CD8-positive, alpha-beta memory T cell (primary cell): ENCODE results near the gene UBALD2. TPM values are rescaled to one million over a fixed set of nuclear protein-coding genes. Genes with fewer than 3 reads are reported as not detected.

ENCODE experiments used
- CTCF ChIA-PET: fragments of 350-600 bp; sonication (Branson Sonifier 250); formaldehyde crosslinking; loops from one replicate; lab custom pipeline; 2021; ENCODE audit warnings: antibody characterized with exemption; lab: Charles Lee
- POLR2A ChIA-PET: fragments of 350-600 bp; sonication (Branson Sonifier 250); formaldehyde crosslinking; loops from one replicate; lab custom pipeline; 2021; ENCODE audit warnings: antibody characterized with exemption; lab: Charles Lee
- DNase-seq, 5 donors: peaks; one replicate each; pipeline versions ENCODE4 v3.0.0 to v3.0.0-alpha.2; 2020 to 2022; ENCODE audit warnings: mixed read lengths in 1 of 5
- H3K27ac ChIP-seq: one replicate; pipeline ENCODE4 v1.7.0; 2013; ENCODE audit warnings: low read depth, mild to moderate bottlenecking, low read length, moderate library complexity
- H3K27me3 ChIP-seq: 2 replicates; pipeline ENCODE4 v1.7.0; 2013; ENCODE audit warnings: low read length, mild to moderate bottlenecking; ENCODE audit not compliant: insufficient read depth, poor library complexity, severe bottlenecking
- H3K36me3 ChIP-seq: 2 replicates; pipeline ENCODE4 v1.7.0; 2013; ENCODE audit warnings: mild to moderate bottlenecking, low read length, moderate library complexity; ENCODE audit not compliant: insufficient read depth
- H3K4me1 ChIP-seq: 2 replicates; pipeline ENCODE4 v1.7.0; 2013; ENCODE audit warnings: mild to moderate bottlenecking, low read length, moderate library complexity; ENCODE audit not compliant: insufficient read depth
- H3K4me3 ChIP-seq: 2 replicates; pipeline ENCODE4 v1.7.0; 2013; ENCODE audit warnings: mild to moderate bottlenecking, low read length
- H3K9me3 ChIP-seq: 2 replicates; pipeline ENCODE4 v1.7.0; 2013; ENCODE audit warnings: mild to moderate bottlenecking, low read length
- H3K27ac Mint-ChIP-seq, 8 donors: one replicate each; pipeline ENCODE4 v1.8.0; 2020 to 2021; ENCODE audit warnings: mixed read lengths in 8 of 8, mild to moderate bottlenecking in 6 of 8, inconsistent platforms in 3 of 8, moderate library complexity in 3 of 8
- H3K27me3 Mint-ChIP-seq, 2 donors: one replicate each; pipeline ENCODE4 v1.8.0; 2020 to 2021; ENCODE audit warnings: mixed read lengths in 2 of 2, mild to moderate bottlenecking in 1 of 2, moderate library complexity in 1 of 2
- H3K36me3 Mint-ChIP-seq, 3 donors: one replicate each; pipeline ENCODE4 v1.8.0; 2020 to 2021; ENCODE audit warnings: mixed read lengths in 3 of 3, inconsistent platforms in 1 of 3, mild to moderate bottlenecking in 1 of 3
- H3K4me1 Mint-ChIP-seq, 3 donors: one replicate each; pipeline ENCODE4 v1.8.0; 2020 to 2021; ENCODE audit warnings: mixed read lengths in 3 of 3, inconsistent platforms in 1 of 3, mild to moderate bottlenecking in 1 of 3
- H3K4me3 Mint-ChIP-seq, 7 donors: one replicate each; pipeline ENCODE4 v1.8.0; 2020 to 2021; ENCODE audit warnings: mixed read lengths in 7 of 7, mild to moderate bottlenecking in 6 of 7, moderate library complexity in 4 of 7, inconsistent platforms in 2 of 7
- H3K9me3 Mint-ChIP-seq, 5 donors: one replicate each; pipeline ENCODE4 v1.8.0; 2020 to 2022; ENCODE audit warnings: mixed read lengths in 5 of 5, mild to moderate bottlenecking in 3 of 5, moderate library complexity in 2 of 5, inconsistent platforms in 1 of 5
- polyA plus RNA-seq: library from polyadenylated mRNA; unstranded; fragments of 300-500 nt; fragmentation: Illumina TruSeq; gene quantifications from one replicate; pipeline ENCODE4 v1.2.3, GENCODE V29; 2021
- total RNA-seq, 2 experiments: library from RNA; stranded (reverse); gene quantifications; one replicate each; pipeline ENCODE4 v1.2.3, GENCODE V29; 2021

UBALD2 gene
- total and polyA plus RNA-seq, 3 experiments from 2014 or later = 8.7 to 133 (median 125) TPM

DNA sequence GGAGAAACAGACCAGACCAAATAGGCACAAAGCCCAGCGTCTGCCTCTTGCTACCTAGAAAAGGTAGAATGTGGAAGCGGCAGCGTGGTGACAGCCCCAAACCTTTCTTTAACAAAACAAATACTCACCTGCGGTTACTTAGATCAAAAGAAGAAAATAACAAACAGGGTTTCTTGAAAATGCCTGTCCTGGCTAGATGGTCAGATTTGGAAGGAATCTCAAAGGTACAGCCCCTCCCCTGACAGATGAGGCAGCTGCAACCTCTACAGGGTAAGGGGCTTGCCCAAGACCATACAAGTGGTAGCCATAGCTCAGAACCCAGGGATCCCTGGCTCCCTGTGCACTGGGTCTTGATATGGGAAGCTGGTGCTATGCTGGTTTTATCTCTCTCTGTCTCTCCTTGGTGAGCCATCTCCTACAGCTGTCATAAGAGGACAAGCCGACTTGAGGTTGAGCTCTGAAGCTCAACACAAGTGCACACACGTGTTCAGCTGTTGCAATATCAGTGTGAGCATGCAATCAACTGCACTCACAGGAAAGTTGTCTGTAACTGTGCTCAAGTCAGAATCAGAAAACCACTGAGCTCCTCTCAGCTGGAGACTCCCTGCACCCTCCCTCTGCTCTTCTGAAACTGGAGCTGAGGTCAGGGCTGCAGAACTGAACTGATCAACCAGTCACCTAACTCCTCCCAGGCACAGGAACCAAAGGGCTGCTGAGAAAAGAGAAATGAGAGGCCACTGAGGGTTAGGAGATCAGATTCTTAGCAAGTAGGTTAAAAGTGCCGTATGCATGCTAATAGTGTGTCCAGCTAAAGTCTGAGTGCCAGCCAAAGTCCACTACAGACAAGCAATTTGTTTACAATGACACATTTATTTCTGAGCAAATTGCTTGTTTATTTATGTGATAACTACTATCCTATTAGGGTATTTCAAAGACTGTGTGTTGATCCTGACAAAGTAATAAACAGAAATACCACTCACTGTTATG lies 18.8 kb upstream of the UBALD2 start:
- Mint-ChIP-seq H3K9me3 (no peaks in the 10 kb centered on the region), H3K4me3 (peak overlapping the region; percentile 14 to 74 (median 59)), H3K4me1 (peaks cover 22 to 57% (median 47%) of the 10 kb centered on the region in 3 donors), H3K36me3 (no peaks in the 10 kb centered on the region), H3K27ac (peak overlapping the region; percentile 37 to 95 (median 80)), H3K27me3 (peaks cover 0 to under 1% of the 10 kb centered on the region in 2 donors)
- no peaks in the 10 kb centered on the region for H3K27me3 ChIP-seq
- no peaks in the 10 kb centered on the region for H3K36me3 ChIP-seq
- DNase-seq = peak in 2 of 5 donors; percentile 44 to 60
- POLR2A ChIA-PET = interaction anchor here (0.8 to 4.2 kb wide), 8 partner anchors 9 to 101 kb away, joined by 3 to 29 read pairs (median 6); partner anchors contain the start of gene UBALD2
- no peaks in the 10 kb centered on the region for H3K9me3 ChIP-seq
- H3K27ac ChIP-seq = peak overlapping the region; percentile 19
- H3K4me1 ChIP-seq = peaks cover 58% of the 10 kb centered on the region
- CTCF ChIA-PET = interaction anchor here (0.8 to 2.8 kb wide), 18 partner anchors 8 to 152 kb away, joined by 3 to 15 read pairs (median 4); partner anchors contain the start of gene UBALD2
- H3K4me3 ChIP-seq = peak overlapping the region; percentile 54

DNA sequence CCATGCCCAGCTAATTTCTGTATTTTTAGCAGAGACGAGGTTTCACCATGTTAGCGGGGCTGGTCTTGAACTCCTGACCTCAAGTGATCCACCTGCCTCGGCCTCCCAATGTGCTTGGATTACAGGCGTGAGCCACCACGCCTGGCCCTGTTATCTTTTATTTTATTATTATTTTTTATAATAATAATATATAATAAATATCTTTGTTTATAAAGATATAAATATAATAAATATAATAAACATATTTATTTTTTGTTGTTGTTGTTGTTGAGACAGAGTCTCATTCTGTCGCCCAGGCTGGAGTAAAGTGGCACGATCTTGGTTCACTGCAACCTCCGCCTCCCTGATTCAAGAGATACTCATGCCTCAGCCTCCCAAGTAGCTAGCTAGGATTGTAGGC lies 17.8 kb upstream of the UBALD2 start:
- H3K36me3 ChIP-seq = no peaks in the 10 kb centered on the region
- H3K9me3 Mint-ChIP-seq = no peaks in the 10 kb centered on the region
- no peaks in the 10 kb centered on the region for H3K27me3 ChIP-seq
- peaks cover 0 to 1% of the 10 kb centered on the region in 2 donors for H3K27me3 Mint-ChIP-seq
- H3K4me3 ChIP-seq = no peak overlapping the region
- peak overlapping the region in 4 of 8 donors; percentile 4 to 62 (median 44) for H3K27ac Mint-ChIP-seq
- H3K36me3 Mint-ChIP-seq = no peaks in the 10 kb centered on the region
- no peaks in the 10 kb centered on the region for H3K9me3 ChIP-seq
- ChIA-PET CTCF (interaction anchor here (0.9 to 2.8 kb wide), 7 partner anchors 9 to 151 kb away, joined by 3 to 15 read pairs (median 7); no protein-coding TSS in a partner anchor), POLR2A (interaction anchor here (3.4 kb wide), 1 partner anchor 21 kb away, joined by 27 read pairs; no protein-coding TSS in a partner anchor)
- peaks cover 30 to 57% (median 52%) of the 10 kb centered on the region in 3 donors for H3K4me1 Mint-ChIP-seq
- no peak for DNase-seq
- H3K4me3 Mint-ChIP-seq = no peak overlapping the region
- peaks cover 58% of the 10 kb centered on the region for H3K4me1 ChIP-seq
- H3K27ac ChIP-seq = no peak overlapping the region

GRCh38 chr17:76248013-76248782 lies 16.9 kb upstream of the UBALD2 start:
- Histone ChIP-seq H3K27me3 (no peaks in the 10 kb centered on the region), H3K4me1 (peaks cover 61% of the 10 kb centered on the region), H3K27ac (no peak overlapping the region), H3K36me3 (no peaks in the 10 kb centered on the region), H3K9me3 (no peaks in the 10 kb centered on the region), H3K4me3 (no peak overlapping the region)
- no peak for DNase-seq
- H3K27ac Mint-ChIP-seq = peak overlapping the region in 7 of 8 donors; percentile 6 to 58 (median 35)
- H3K4me1 Mint-ChIP-seq = peaks cover 35 to 62% (median 53%) of the 10 kb centered on the region in 3 donors
- ChIA-PET CTCF (interaction anchor here (0.9 to 2.8 kb wide), 3 partner anchors 15 to 127 kb away, joined by 3 to 15 read pairs (median 7); no protein-coding TSS in a partner anchor), POLR2A (interaction anchor here (3.4 kb wide), 1 partner anchor 20 kb away, joined by 27 read pairs; no protein-coding TSS in a partner anchor)
- H3K27me3 Mint-ChIP-seq = peaks cover 0 to 3% of the 10 kb centered on the region in 2 donors
- H3K9me3 Mint-ChIP-seq = no peaks in the 10 kb centered on the region
- peak overlapping the region in 2 of 7 donors; percentile 9 to 11 for H3K4me3 Mint-ChIP-seq
- H3K36me3 Mint-ChIP-seq = no peaks in the 10 kb centered on the region

- no peak for DNase-seq
- Histone ChIP-seq H3K27me3 (no peaks in the 10 kb centered on the region), H3K27ac (no peak overlapping the region), H3K36me3 (no peaks in the 10 kb centered on the region), H3K4me3 (no peak overlapping the region), H3K9me3 (no peaks in the 10 kb centered on the region), H3K4me1 (peaks cover 54% of the 10 kb centered on the region)
- Mint-ChIP-seq H3K4me3 (no peak overlapping the region), H3K36me3 (no peaks in the 10 kb centered on the region), H3K27me3 (peaks cover 0 to 3% of the 10 kb centered on the region in 2 donors), H3K27ac (no peak overlapping the region), H3K9me3 (no peaks in the 10 kb centered on the region), H3K4me1 (peaks cover 42 to 57% (median 45%) of the 10 kb centered on the region in 3 donors)
- POLR2A ChIA-PET = no interaction called here
- CTCF ChIA-PET = interaction anchor here (0.9 to 1.9 kb wide), 3 partner anchors 29 to 70 kb away, joined by 3 to 7 read pairs (median 7); no protein-coding TSS in a partner anchor
Observed at GRCh38 chr17:76250141-76250540, 15.0 kb upstream of the UBALD2 start.

- no peaks in the 10 kb centered on the region for H3K27me3 ChIP-seq
- POLR2A ChIA-PET = interaction anchor here (0.7 to 2.0 kb wide), 6 partner anchors 10 to 106 kb away, joined by 3 to 11 read pairs (median 4); partner anchors contain the start of gene UBALD2
- H3K27me3 Mint-ChIP-seq = peaks cover 0 to 3% of the 10 kb centered on the region in 2 donors
- H3K9me3 Mint-ChIP-seq = no peaks in the 10 kb centered on the region
- H3K36me3 ChIP-seq = no peaks in the 10 kb centered on the region
- CTCF ChIA-PET = interaction anchor here (0.6 to 1.9 kb wide), 4 partner anchors 13 to 72 kb away, joined by 3 to 7 read pairs (median 5); no protein-coding TSS in a partner anchor
- H3K27ac ChIP-seq = peak overlapping the region; percentile 2
- no peak for DNase-seq
- H3K4me3 Mint-ChIP-seq = peak overlapping the region; percentile 12 to 87 (median 77)
- peaks cover 54% of the 10 kb centered on the region for H3K4me1 ChIP-seq
- peak overlapping the region; percentile 89 to 97 (median 94) for H3K27ac Mint-ChIP-seq
- H3K4me3 ChIP-seq = peak overlapping the region; percentile 42
- H3K9me3 ChIP-seq = no peaks in the 10 kb centered on the region
- no peaks in the 10 kb centered on the region for H3K36me3 Mint-ChIP-seq
- H3K4me1 Mint-ChIP-seq = peaks cover 41 to 61% (median 50%) of the 10 kb centered on the region in 3 donors
Observed at GRCh38 chr17:76251478-76252039, 13.6 kb upstream of the UBALD2 start.

DNA sequence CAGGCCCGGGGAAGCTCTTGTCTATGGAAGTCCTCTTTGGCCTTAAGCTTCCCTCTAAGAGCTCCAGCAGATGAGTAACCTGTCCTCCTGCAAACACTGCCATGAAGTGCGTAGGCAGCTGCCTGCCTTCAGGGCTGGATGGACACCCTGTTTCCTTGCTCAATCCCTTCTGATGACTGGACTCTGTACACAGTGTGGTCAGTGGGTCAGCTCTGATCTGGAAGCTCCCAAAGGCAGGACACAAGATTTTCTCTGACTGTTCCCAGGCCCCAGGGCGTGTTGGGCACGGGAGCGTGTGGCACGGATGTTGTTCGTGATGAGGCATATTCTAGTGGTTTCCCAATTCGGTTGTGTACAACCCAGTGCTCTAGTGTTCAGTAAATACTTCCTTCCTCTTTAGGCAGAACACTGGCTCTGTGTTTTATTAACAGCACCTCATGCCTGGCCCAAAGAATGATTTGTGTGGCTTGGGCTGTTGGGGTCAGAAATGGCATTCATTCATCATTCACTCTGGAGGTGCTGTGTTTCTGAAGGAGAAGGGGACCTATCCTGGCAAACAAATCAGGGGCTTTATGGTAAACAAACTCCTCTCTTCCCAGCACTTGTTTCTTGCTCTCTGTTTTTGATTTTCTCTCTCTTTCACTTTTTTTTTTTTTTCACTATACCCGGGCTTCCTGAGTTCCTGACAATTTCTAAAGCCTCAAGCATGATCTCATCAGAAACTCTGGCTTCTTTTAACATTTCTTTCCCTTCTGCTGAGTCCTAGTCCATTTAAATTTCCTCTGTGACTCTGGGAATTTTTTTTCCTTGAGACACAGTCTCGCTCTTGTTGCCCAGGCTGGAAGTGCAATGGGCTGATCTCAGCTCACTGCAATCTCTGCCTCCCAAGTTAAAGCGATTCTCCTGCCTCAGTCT lies 12.9 kb upstream of the UBALD2 start:
- Mint-ChIP-seq H3K27me3 (peaks cover 0 to 3% of the 10 kb centered on the region in 2 donors), H3K4me3 (peak overlapping the region; percentile 12 to 87 (median 77)), H3K4me1 (peaks cover 42 to 61% (median 51%) of the 10 kb centered on the region in 3 donors), H3K9me3 (peaks cover 0 to 2% (median 0%) of the 10 kb centered on the region in 5 donors), H3K27ac (peak overlapping the region; percentile 89 to 97 (median 94)), H3K36me3 (peaks cover 0 to 3% (median 1%) of the 10 kb centered on the region in 3 donors)
- no peak overlapping the region for H3K27ac ChIP-seq
- DNase-seq = peak in 1 of 5 donors; percentile 54
- no peaks in the 10 kb centered on the region for H3K9me3 ChIP-seq
- H3K36me3 ChIP-seq = no peaks in the 10 kb centered on the region
- CTCF ChIA-PET = interaction anchor here (0.6 to 1.9 kb wide), 4 partner anchors 12 to 72 kb away, joined by 3 to 7 read pairs (median 5); no protein-coding TSS in a partner anchor
- peaks cover 52% of the 10 kb centered on the region for H3K4me1 ChIP-seq
- H3K27me3 ChIP-seq = no peaks in the 10 kb centered on the region
- peak overlapping the region; percentile 42 for H3K4me3 ChIP-seq
- POLR2A ChIA-PET = interaction anchor here (0.7 to 2.0 kb wide), 6 partner anchors 11 to 107 kb away, joined by 3 to 11 read pairs (median 4); partner anchors contain the start of gene UBALD2
